Astrocyte (in vitro differentiated cells and primary cell): ENCODE data around the gene RAF1. TPM values are rescaled to one million over a fixed set of nuclear protein-coding genes. Genes with fewer than 3 reads are reported as not detected.

Experiments used
- DNase-seq: peaks from one replicate; pipeline ENCODE4 v3.0.0-alpha.2; 2010; ENCODE audit warnings: low read depth
- FAIRE-seq: peaks from 2 replicates; lab custom pipeline; 2011; peaks lifted over from hg19 to GRCh38; lab: Jason Lieb, UNC
- H2AFZ ChIP-seq: 2 replicates; pipeline ENCODE4 v1.6.0; 2012; ENCODE audit warnings: low read depth, low read length, inconsistent platforms
- H3K27ac ChIP-seq: 2 replicates; pipeline ENCODE4 v1.5.1; 2011; ENCODE audit warnings: low read depth, low read length, inconsistent platforms
- H3K27me3 ChIP-seq: 2 replicates; pipeline ENCODE4 v1.6.0; 2011; ENCODE audit warnings: low read length, inconsistent platforms; ENCODE audit not compliant: insufficient read depth
- H3K36me3 ChIP-seq: 2 replicates; pipeline ENCODE4 v1.5.1; 2011; ENCODE audit warnings: low read length, inconsistent platforms; ENCODE audit not compliant: insufficient read depth
- H3K4me1 ChIP-seq: 2 replicates; pipeline ENCODE4 v1.5.1; 2011; ENCODE audit warnings: low read length, inconsistent platforms; ENCODE audit not compliant: insufficient read depth
- H3K4me2 ChIP-seq: 2 replicates; pipeline ENCODE4 v1.6.0; 2012; ENCODE audit warnings: low read length, inconsistent platforms
- H3K4me3 ChIP-seq: 2 replicates; pipeline ENCODE4 v1.5.1; 2011; ENCODE audit warnings: low read depth, mild to moderate bottlenecking, low read length, inconsistent platforms; ENCODE audit not compliant: insufficient read depth
- H3K79me2 ChIP-seq: 2 replicates; pipeline ENCODE4 v1.6.0; 2012; ENCODE audit warnings: mild to moderate bottlenecking, low read length, inconsistent platforms; ENCODE audit not compliant: insufficient read depth
- H3K9ac ChIP-seq: 2 replicates; pipeline ENCODE4 v1.6.0; 2012; ENCODE audit warnings: mild to moderate bottlenecking, low read length, inconsistent platforms
- H3K9me3 ChIP-seq: 2 replicates; pipeline ENCODE4 v1.5.1; 2012; ENCODE audit warnings: low read depth, mild to moderate bottlenecking, low read length, inconsistent platforms; ENCODE audit not compliant: insufficient read depth
- H4K20me1 ChIP-seq: 2 replicates; pipeline ENCODE4 v1.6.0; 2012; ENCODE audit warnings: low read length, inconsistent platforms; ENCODE audit not compliant: insufficient read depth
- H3K27ac Mint-ChIP-seq: one replicate; pipeline ENCODE4 v1.8.0; 2021; ENCODE audit warnings: mild to moderate bottlenecking, mixed read lengths; ENCODE audit not compliant: unreplicated experiment
- H3K27me3 Mint-ChIP-seq: one replicate; pipeline ENCODE4 v1.8.0; 2021; ENCODE audit warnings: low read depth, mixed read lengths; ENCODE audit not compliant: unreplicated experiment
- H3K36me3 Mint-ChIP-seq: one replicate; pipeline ENCODE4 v1.8.0; 2021; ENCODE audit warnings: low read depth, mixed read lengths; ENCODE audit not compliant: unreplicated experiment
- H3K4me1 Mint-ChIP-seq: one replicate; pipeline ENCODE4 v1.8.0; 2021; ENCODE audit warnings: low read depth, mixed read lengths; ENCODE audit not compliant: unreplicated experiment
- H3K4me3 Mint-ChIP-seq: one replicate; pipeline ENCODE4 v1.8.0; 2021; ENCODE audit warnings: mild to moderate bottlenecking, moderate library complexity, mixed read lengths; ENCODE audit not compliant: unreplicated experiment
- H3K9me3 Mint-ChIP-seq: one replicate; pipeline ENCODE4 v1.8.0; 2021; ENCODE audit warnings: mild to moderate bottlenecking, mixed read lengths; ENCODE audit not compliant: unreplicated experiment
- CTCF ChIP-seq: IDR thresholded peaks from 2 replicates; pipeline ENCODE4 v1.5.1; 2011; ENCODE audit warnings: low read depth, mild to moderate bottlenecking, inconsistent platforms, low read length, moderate library complexity; ENCODE audit not compliant: insufficient read depth
- EZH2 ChIP-seq: IDR thresholded peaks from 2 replicates; pipeline ENCODE4 v1.6.1; 2012; ENCODE audit warnings: mild to moderate bottlenecking, low read length, inconsistent platforms; ENCODE audit not compliant: insufficient read depth
- total RNA-seq: library from RNA; stranded (reverse); gene quantifications from 2 replicates; pipeline ENCODE4 v1.2.1, GENCODE V29; 2021

Gene RAF1
- total RNA-seq, 1 donor from 2014 or later: 80.9 TPM

- Histone ChIP-seq H3K9me3 (no peaks in the 10 kb centered on the region), H2AFZ (peak overlapping the region; percentile 98), H3K9ac (peak overlapping the region; percentile 81), H3K79me2 (peaks cover 19% of the 10 kb centered on the region), H3K4me3 (peak overlapping the region; percentile 70), H4K20me1 (peaks cover 16% of the 10 kb centered on the region), H3K36me3 (no peaks in the 10 kb centered on the region), H3K27ac (peak overlapping the region; percentile 50), H3K4me1 (peaks cover 9% of the 10 kb centered on the region), H3K4me2 (peak overlapping the region; percentile 87), H3K27me3 (no peaks in the 10 kb centered on the region)
- peak; percentile 18 for DNase-seq
- no peaks in the 10 kb centered on the region for H3K27me3 Mint-ChIP-seq
- no peak for FAIRE-seq
- peak overlapping the region; percentile 63 for H3K4me3 Mint-ChIP-seq
- TF ChIP-seq CTCF: no peak
- no peak for TF ChIP-seq EZH2
- H3K36me3 Mint-ChIP-seq: no peaks in the 10 kb centered on the region
- H3K27ac Mint-ChIP-seq: no peak overlapping the region
- peaks cover 4% of the 10 kb centered on the region for H3K4me1 Mint-ChIP-seq
- no peaks in the 10 kb centered on the region for H3K9me3 Mint-ChIP-seq
These were observed 110.0 kb downstream of the RAF1 start for GRCh38 chr3:12553921-12554391.

- Histone ChIP-seq H3K36me3 (no peaks in the 10 kb centered on the region), H3K9me3 (no peaks in the 10 kb centered on the region), H3K4me1 (no peaks in the 10 kb centered on the region), H4K20me1 (no peaks in the 10 kb centered on the region), H3K79me2 (no peaks in the 10 kb centered on the region), H3K27me3 (no peaks in the 10 kb centered on the region), H3K4me2 (no peak overlapping the region), H3K4me3 (no peak overlapping the region), H3K9ac (no peak overlapping the region), H2AFZ (no peak overlapping the region), H3K27ac (no peak overlapping the region)
- TF ChIP-seq CTCF (no peak), EZH2 (no peak)
- Mint-ChIP-seq H3K9me3 (no peaks in the 10 kb centered on the region), H3K36me3 (no peaks in the 10 kb centered on the region), H3K27me3 (no peaks in the 10 kb centered on the region), H3K27ac (no peak overlapping the region), H3K4me3 (no peak overlapping the region), H3K4me1 (no peaks in the 10 kb centered on the region)
- no peak for FAIRE-seq
- no peak for DNase-seq
These were observed 113.8 kb downstream of the RAF1 start for GRCh38 chr3:12549971-12550760.

GRCh38 chr3:12545473-12545791, 118.5 kb downstream of the RAF1 start, which contains the start of gene MKRN2OS:
Gene MKRN2OS, minus strand, starts transcription at chr3:12545499. Its CDS starts 35 bp downstream, at chr3:12545464.
- no peak within 1 kb of the TSS for H3K27ac Mint-ChIP-seq
- H3K4me2 ChIP-seq: no peak within 1 kb of the TSS
- H3K27me3 Mint-ChIP-seq: no peaks in the 10 kb centered on the region
- no peak within 1 kb of the TSS for H2AFZ ChIP-seq
- H3K9me3 Mint-ChIP-seq: no peaks in the 10 kb centered on the region
- H3K9ac ChIP-seq: no peak within 1 kb of the TSS
- H3K4me1 ChIP-seq: no peaks in the 10 kb centered on the region
- H3K27ac ChIP-seq: no peak within 1 kb of the TSS
- no peaks in the 10 kb centered on the region for H3K36me3 ChIP-seq
- FAIRE-seq (no peak), DNase-seq (no peak)
- no peaks in the 10 kb centered on the region for H3K9me3 ChIP-seq
- no peaks in the 10 kb centered on the region for H3K36me3 Mint-ChIP-seq
- H3K4me3 ChIP-seq: no peak within 1 kb of the TSS
- H4K20me1 ChIP-seq: no peaks in the 10 kb centered on the region
- H3K4me1 Mint-ChIP-seq: no peaks in the 10 kb centered on the region
- H3K79me2 ChIP-seq: no peaks in the 10 kb centered on the region
- TF ChIP-seq CTCF: no peak
- no peak for TF ChIP-seq EZH2
- H3K27me3 ChIP-seq: no peaks in the 10 kb centered on the region
- H3K4me3 Mint-ChIP-seq: no peak within 1 kb of the TSS
